NCI-H446 (cell line): ENCODE measurements around the gene TEX35.

Experiments
- DNase-seq, 2 experiments: peaks; one replicate each; lab custom pipeline; 2025; lab: John Stamatoyannopoulos, UW

TEX35 gene

GRCh38 chr1:178518894-178519293 lies 6.0 kb downstream of the TEX35 start:
- DNase-seq = no peak

GRCh38 chr1:178520803-178521202 lies 7.9 kb downstream of the TEX35 start:
- no peak for DNase-seq

DNA sequence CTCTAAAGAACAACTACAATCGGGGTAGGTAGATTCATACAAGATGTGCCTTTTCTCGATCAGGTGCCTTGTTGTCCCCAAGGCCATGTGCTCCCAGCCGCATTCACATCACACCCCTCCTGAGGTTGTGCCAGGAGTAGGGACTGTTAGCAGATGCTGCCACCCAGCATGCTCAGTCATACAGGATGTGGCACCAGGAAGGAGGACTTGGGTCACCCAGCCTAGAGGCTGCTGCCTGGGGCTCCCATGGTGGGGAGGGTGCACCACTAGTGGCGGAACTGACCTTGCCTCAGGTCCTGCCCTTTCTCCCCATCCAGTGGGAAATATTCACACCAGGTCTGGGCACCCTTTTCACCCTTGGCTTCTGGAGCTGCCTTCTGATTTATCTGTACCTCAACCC lies 8.3 kb downstream of the TEX35 start:
- no peak for DNase-seq

GRCh38 chr1:178527117-178527516 lies 14.2 kb downstream of the TEX35 start:
- DNase-seq = no peak

GRCh38 chr1:178528228-178528952 lies 15.5 kb downstream of the TEX35 start:
- DNase-seq = peak in 1 of 2 experiments; percentile 66

- peak in 1 of 2 experiments; percentile 81 for DNase-seq
Measured at GRCh38 chr1:178528953-178529335, 16.0 kb downstream of the TEX35 start.

DNA sequence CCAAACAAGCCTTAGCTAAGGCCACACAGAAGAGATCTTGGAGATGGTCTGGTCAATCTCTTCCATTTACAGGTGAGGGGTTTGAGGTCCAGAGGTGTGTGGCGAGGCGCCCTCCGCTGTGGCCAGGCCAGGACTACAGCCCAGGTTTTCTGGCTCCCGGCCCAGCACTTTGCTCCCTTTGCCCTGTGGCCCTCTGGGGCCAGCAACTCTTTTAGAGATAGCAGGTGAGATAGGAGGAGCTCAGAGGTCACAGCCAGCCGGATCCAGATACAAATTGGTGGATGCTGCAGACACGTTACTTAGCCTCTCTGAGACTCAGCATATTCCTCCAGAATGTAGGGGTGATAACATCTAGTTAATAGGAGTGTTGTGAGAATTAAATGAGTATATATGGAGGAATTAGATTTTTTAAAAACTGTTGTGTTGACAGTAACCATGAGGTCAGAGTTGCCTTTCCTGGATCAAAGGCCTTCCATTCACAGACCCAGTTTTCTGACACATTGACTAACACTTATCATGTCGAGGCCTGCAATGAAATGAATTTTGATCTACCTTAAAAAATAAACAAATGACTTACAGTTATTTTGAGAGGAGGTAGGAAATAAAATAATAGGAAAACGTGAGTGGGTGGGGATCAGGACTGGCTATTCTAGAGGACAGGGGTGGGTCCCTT lies 16.6 kb downstream of the TEX35 start:
- no peak for DNase-seq

GRCh38 chr1:178530037-178530402 lies 17.1 kb downstream of the TEX35 start:
- DNase-seq = peak in 1 of 2 experiments; percentile 34

- DNase-seq = no peak
Measured at GRCh38 chr1:178530502-178530901, 17.6 kb downstream of the TEX35 start.

- peak; percentile 66 to 87 for DNase-seq
Measured at GRCh38 chr1:178531887-178532286, 19.0 kb downstream of the TEX35 start.

GRCh38 chr1:178532392-178532791 lies 19.5 kb downstream of the TEX35 start:
- DNase-seq = peak; percentile 77 to 90

- DNase-seq = no peak
Measured at GRCh38 chr1:178533121-178533946, 20.4 kb downstream of the TEX35 start.

- no peak for DNase-seq
Measured at GRCh38 chr1:178534137-178534868, 21.4 kb downstream of the TEX35 start.

- no peak for DNase-seq
Measured at GRCh38 chr1:178536329-178536728, 23.4 kb downstream of the TEX35 start.

DNA sequence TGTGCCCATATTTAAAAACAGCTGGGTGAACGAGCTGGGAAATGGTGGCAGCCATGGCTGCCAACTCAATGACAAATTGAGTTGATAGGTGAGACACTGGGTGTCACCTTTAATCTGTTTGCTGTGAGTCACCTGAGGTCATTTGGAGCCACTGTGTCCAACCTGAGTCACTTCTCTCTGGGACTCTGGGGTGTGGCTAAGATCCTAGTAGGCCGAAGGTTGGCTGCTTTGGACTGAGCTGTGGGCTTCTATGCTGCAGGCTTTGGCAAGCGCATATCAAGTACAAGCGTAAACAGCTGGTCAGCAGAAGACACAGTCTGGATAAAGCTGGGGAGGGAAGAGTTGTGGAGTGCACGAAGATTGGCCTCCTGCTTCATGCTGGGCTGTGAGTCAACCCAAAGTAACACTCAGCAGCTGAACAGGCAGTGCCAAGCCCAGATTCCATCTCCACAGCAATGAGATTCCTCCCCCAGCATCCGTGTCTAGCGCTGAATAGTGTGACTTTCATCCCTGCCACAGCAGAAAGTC lies 24.0 kb downstream of the TEX35 start:
- peak; percentile 29 to 86 for DNase-seq

DNA sequence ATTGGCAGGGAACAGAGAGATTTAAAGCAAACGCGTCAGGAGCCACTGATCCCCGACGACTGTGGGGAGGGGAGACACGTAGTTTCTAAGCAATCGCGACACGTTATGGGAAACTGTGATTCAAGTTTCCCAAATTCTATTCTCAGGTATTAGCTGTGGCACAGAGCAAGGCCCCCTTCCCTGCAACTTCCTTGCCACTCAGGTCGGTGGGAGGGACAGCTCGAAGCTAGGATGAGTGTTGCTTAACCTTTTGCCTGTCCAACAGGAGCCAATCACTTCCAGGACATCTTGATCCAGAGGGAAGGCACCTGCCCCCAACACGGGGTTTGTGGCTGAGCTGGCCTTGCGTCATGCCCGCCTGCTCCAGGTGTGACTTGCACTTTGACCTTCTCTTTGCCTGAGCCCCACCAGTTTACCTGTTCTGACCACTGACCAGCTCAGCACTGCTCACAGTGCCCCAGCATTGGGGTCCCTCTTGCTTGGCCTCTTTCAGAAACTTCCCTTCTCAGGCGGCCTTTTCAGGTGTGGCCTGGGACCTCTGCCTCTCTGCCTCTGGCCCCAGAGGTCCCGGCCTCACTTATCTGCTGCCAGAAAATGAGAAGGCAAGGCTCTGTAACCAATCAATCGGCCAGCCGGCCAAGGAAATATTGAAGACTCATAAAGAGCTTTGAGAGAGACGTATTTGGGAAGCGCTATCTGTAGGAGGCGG lies 24.6 kb downstream of the TEX35 start:
- no peak for DNase-seq

- no peak for DNase-seq
Measured at GRCh38 chr1:178538192-178538916, 25.4 kb downstream of the TEX35 start.

DNA sequence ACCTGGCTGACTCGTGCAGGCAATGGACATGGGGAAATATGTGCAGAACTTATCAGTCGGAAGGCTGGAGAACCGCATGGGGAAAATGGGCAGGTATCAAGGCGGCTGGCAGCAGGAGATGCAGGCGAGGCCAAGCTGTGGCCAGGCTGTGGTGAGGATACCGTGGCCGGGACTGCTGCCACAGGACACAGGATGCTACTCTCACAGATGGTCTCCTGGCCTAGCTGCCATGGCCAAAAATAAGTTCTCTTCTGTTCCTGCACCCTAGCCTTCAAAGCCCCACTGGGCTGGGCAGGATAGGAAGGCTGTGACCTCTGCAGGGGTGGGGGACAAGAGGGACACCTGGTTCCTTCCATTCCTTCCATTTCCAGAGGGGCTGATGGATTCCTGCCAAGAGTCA lies 26.4 kb downstream of the TEX35 start:
- DNase-seq = no peak

GRCh38 chr1:178540204-178540603 lies 27.3 kb downstream of the TEX35 start:
- no peak for DNase-seq

DNA sequence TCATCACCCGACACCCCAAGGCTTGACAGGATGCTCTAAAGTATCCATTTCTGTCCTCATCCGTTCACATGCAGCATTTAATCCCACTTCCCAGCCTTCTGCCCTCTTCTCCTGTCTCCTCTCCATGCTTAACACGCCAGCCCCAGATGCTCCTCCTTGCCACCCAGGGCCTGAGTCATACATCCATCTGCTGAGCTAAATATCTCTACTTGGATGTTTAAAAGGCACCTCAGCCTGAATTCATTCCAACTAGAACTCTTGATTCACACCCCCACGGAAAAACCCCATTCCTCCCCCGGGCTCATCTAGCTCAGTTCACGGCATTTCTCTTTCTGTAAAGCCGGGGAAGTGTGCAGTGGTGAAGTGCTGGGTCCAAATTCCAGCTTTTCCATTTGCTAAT lies 27.7 kb downstream of the TEX35 start:
- peak; percentile 17 to 79 for DNase-seq

- no peak for DNase-seq
Measured at GRCh38 chr1:178541379-178541778, 28.5 kb downstream of the TEX35 start.
